Activated B cell treated with CpG ODN at 0.5 μM for 24 hours (primary cell): ENCODE measurements around the gene NCAPH2. TPM values are rescaled to one million over a fixed set of nuclear protein-coding genes. Genes with fewer than 3 reads are reported as not detected.

ENCODE experiments used
- ATAC-seq: fragments of 200-7000 bp; cut with Tn5 transposase; one replicate; pipeline ENCODE4 v1.10.0; 2021; ENCODE audit warnings: low read depth, mild to moderate bottlenecking, moderate library complexity
- CTCF ChIA-PET: fragments of 350-600 bp; sonication (Branson Sonifier 250); formaldehyde crosslinking; loops from one replicate; lab custom pipeline; 2021; ENCODE audit warnings: antibody characterized with exemption; lab: Charles Lee
- POLR2A ChIA-PET: fragments of 350-600 bp; sonication (Branson Sonifier 250); formaldehyde crosslinking; loops from one replicate; lab custom pipeline; 2021; ENCODE audit warnings: antibody characterized with exemption; lab: Charles Lee
- DNase-seq: peaks from one replicate; pipeline ENCODE4 v3.0.0; 2022
- H3K27ac Mint-ChIP-seq: one replicate; pipeline ENCODE4 v1.8.0; 2020; ENCODE audit warnings: mixed read lengths
- H3K27me3 Mint-ChIP-seq: one replicate; pipeline ENCODE4 v1.8.0; 2021; ENCODE audit warnings: mixed read lengths
- H3K36me3 Mint-ChIP-seq: one replicate; pipeline ENCODE4 v1.8.0; 2021; ENCODE audit warnings: low read depth, mixed read lengths
- H3K4me1 Mint-ChIP-seq: one replicate; pipeline ENCODE4 v1.8.0; 2021; ENCODE audit warnings: mixed read lengths
- H3K4me3 Mint-ChIP-seq: one replicate; pipeline ENCODE4 v1.8.0; 2020; ENCODE audit warnings: mild to moderate bottlenecking, mixed read lengths
- H3K9me3 Mint-ChIP-seq: one replicate; pipeline ENCODE4 v1.8.0; 2020; ENCODE audit warnings: mixed read lengths
- intact Hi-C: fragments of 100-400 bp; cut with micrococcal nuclease; formaldehyde crosslinking; loops from one replicate; pipeline ENCODE4 v1.15.1; 2024
- total RNA-seq: library from RNA; stranded (reverse); gene quantifications from 2 replicates; pipeline ENCODE4 v1.2.3, GENCODE V29; 2022
- TF ChIP-seq, protein P1 (sequence below): fragments of 200-600 bp; IDR thresholded peaks from one replicate; pipeline ENCODE4 v1.8.0; 2022; ENCODE audit warnings: antibody characterized with exemption, mild to moderate bottlenecking

NCAPH2 gene
- total RNA-seq, 1 donor from 2014 or later, result 68.2 TPM

DNA sequence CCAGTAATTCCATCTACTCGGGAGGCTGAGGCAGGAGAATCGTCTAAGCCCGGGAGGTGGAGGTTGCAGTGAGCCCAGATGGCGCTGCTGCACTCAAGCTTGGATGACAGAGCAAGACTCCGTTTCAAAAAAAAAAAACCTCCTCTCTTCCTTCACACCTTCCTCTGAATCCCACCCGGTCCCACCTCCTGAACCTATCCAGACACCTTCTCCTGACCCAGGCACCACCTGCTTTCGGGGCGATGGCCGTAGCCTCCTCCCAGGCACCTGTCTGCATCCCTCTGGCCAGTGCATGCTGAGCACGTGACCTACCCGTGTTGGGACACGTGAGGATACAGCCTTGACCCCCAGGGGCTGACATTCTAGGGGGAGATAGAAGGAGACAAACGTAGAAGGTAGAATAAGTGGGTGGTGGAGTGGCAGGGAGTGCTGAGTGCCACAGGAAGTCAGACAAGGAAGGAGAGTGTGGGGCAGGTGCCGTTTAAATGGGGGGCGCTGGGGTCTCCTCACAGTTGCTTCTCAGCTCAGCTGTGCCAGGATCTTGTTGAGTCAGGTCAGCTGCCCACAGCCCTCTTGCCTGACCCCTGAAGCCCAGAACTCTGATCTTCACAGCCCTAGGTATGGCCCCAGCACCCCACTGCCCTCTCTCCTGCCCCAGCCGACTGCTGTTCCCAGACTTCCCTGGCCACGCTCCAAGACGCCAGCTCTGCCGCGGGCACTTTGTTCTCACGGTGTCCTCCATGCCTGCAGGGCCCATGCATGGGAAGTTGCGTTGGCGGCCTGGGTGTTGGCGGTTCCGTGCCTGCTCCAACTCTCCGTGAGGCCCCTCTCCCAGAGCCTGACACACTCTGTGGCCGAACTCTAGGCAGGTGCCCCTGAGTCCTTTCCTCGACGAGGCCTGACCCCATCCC, 22.5 kb upstream of the NCAPH2 start:
- POLR2A ChIA-PET, result interaction anchor here (1.2 to 1.5 kb wide), 2 partner anchors 13 to 17 kb away, joined by 3 to 5 read pairs; no protein-coding TSS in a partner anchor
- no peak for DNase-seq
- H3K4me1 Mint-ChIP-seq, result peaks cover 8% of the 10 kb centered on the region
- no peaks in the 10 kb centered on the region for H3K9me3 Mint-ChIP-seq
- H3K36me3 Mint-ChIP-seq, result no peaks in the 10 kb centered on the region
- intact Hi-C loops, result no loop called here
- ATAC-seq, result no peak
- H3K27ac Mint-ChIP-seq, result no peak overlapping the region
- TF ChIP-seq, protein P1, sequence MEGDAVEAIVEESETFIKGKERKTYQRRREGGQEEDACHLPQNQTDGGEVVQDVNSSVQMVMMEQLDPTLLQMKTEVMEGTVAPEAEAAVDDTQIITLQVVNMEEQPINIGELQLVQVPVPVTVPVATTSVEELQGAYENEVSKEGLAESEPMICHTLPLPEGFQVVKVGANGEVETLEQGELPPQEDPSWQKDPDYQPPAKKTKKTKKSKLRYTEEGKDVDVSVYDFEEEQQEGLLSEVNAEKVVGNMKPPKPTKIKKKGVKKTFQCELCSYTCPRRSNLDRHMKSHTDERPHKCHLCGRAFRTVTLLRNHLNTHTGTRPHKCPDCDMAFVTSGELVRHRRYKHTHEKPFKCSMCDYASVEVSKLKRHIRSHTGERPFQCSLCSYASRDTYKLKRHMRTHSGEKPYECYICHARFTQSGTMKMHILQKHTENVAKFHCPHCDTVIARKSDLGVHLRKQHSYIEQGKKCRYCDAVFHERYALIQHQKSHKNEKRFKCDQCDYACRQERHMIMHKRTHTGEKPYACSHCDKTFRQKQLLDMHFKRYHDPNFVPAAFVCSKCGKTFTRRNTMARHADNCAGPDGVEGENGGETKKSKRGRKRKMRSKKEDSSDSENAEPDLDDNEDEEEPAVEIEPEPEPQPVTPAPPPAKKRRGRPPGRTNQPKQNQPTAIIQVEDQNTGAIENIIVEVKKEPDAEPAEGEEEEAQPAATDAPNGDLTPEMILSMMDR, result no peak
- H3K4me3 Mint-ChIP-seq, result no peak overlapping the region
- no peaks in the 10 kb centered on the region for H3K27me3 Mint-ChIP-seq
- CTCF ChIA-PET, result no interaction called here

DNA sequence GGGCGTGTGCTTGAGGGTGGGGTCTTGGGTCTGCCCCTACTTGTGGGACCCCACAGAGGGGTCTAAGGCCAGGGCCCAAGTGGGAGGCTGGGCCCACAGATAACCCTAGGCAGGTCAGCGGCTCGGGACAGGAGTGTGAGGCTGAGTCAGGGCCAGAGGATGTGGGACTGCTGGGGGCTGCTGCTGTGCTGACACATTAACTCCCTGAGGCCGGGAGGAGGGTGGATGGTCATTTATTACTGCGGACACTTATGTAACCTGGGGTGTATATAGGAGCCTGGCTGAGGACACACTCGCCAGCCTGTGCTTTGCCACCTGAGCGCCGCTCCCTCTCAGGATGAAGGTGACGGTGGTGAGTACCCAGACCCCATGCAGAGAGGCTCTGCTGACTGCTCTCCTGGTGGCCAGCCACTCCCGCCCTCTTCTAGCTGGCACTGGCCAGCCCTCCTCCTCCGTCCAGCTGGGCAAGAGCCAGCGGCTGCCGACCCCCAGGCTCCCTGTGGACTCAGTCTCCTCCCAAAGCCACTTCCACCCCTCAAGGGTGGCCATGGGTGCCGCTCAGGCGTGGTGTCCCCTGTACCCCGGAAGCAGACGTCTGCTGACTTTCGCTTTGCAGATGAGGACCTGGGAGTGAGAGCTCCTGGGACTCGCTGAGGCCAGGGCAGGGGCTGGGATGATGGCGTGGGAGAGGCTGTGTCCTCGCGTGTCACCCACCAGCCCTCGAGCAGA, 21.3 kb upstream of the NCAPH2 start, which contains the start of gene MIOX:
TSS of gene MIOX (plus strand) at position 299 of the 729 bp plus-strand sequence. CDS start at position 338, 39 bp downstream.
- no peak within 1 kb of the TSS for H3K27ac Mint-ChIP-seq
- peaks cover 14% of the 10 kb centered on the region for H3K4me1 Mint-ChIP-seq
- H3K27me3 Mint-ChIP-seq, result no peaks in the 10 kb centered on the region
- H3K36me3 Mint-ChIP-seq, result no peaks in the 10 kb centered on the region
- TF ChIP-seq, protein P1, result no peak
- ChIA-PET CTCF (no interaction called here), POLR2A (interaction anchor here (1.6 kb wide), 1 partner anchor 11 kb away, joined by 3 read pairs; no protein-coding TSS in a partner anchor)
- ATAC-seq (no peak), DNase-seq (no peak)
- H3K4me3 Mint-ChIP-seq, result no peak within 1 kb of the TSS
- no peaks in the 10 kb centered on the region for H3K9me3 Mint-ChIP-seq
- intact Hi-C loops, result no loop called here

DNA sequence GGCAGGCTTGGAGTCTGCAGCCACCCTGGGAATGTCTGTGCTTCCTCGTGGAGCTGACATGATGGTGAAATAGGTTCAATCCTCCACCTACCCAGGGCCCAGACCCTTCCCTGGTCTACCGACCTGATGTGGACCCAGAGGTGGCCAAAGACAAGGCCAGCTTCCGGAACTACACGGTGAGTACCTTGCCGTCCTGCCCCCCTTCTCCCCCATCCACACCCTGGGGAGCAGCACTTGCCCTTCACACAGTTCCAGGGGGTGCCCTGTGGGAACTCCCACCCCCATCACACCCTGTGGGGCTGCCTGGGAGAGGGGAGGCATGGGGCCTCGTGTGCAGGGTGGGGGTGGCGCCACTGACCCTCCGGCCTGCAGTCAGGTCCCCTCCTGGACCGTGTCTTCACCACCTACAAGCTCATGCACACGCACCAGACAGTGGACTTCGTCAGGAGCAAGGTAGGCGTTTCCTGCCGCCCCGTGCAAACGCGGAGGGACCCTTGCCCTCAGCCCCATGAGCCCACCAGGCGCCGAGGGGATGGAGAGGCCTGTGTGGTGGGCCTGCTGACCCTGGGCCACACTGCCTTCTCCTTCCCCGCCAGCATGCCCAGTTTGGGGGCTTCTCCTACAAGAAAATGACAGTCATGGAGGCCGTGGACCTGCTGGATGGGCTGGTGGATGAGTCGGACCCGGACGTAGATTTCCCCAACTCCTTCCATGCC, 20.6 kb upstream of the NCAPH2 start:
- H3K27ac Mint-ChIP-seq, result no peak overlapping the region
- peaks cover 14% of the 10 kb centered on the region for H3K4me1 Mint-ChIP-seq
- H3K27me3 Mint-ChIP-seq, result no peaks in the 10 kb centered on the region
- DNase-seq (no peak), ATAC-seq (no peak)
- POLR2A ChIA-PET, result interaction anchor here (1.6 kb wide), 1 partner anchor 10 kb away, joined by 3 read pairs; no protein-coding TSS in a partner anchor
- TF ChIP-seq, protein P1, result no peak
- H3K36me3 Mint-ChIP-seq, result no peaks in the 10 kb centered on the region
- H3K9me3 Mint-ChIP-seq, result no peaks in the 10 kb centered on the region
- CTCF ChIA-PET, result no interaction called here
- no peak overlapping the region for H3K4me3 Mint-ChIP-seq
- intact Hi-C loops, result no loop called here

DNA sequence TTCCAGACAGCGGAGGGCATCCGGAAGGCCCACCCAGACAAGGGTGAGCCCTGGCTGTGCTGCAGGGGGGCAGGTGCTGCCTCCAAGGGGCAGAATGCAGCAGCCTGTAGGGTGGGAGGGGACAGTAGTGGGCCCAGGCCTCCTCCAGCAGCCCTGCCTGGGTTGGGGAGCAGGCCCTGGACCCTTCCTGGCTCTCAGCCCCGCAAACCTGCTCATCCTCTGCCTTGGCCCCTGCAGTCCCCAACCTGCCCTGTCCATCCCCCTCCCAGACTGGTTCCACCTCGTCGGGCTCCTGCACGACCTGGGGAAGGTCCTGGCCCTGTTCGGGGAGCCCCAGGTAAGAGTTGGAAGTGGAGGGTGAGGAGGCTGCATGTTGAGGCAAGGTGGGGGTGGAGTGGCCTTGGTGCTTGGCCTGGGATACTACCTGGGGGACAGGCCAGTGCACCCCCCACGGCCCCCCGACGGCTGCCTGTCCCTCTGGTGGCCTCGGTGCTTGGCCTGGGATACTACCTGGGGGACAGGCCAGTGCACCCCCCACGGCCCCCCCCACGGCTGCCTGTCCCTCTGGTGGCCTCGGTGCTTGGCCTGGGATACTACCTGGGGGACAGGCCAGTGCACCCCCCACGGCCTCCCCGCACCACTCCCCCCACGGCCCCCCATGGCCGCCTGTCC, 19.9 kb upstream of the NCAPH2 start:
- Mint-ChIP-seq H3K4me1 (peaks cover 14% of the 10 kb centered on the region), H3K27me3 (no peaks in the 10 kb centered on the region), H3K9me3 (no peaks in the 10 kb centered on the region), H3K36me3 (no peaks in the 10 kb centered on the region), H3K27ac (no peak overlapping the region), H3K4me3 (no peak overlapping the region)
- no peak for DNase-seq
- intact Hi-C loops, result no loop called here
- no peak for ATAC-seq
- TF ChIP-seq, protein P1, result no peak
- ChIA-PET POLR2A (no interaction called here), CTCF (no interaction called here)
